Lower leg skin (tissue), 3 donors: ENCODE measurements around the gene LRBA.

Source experiments
- CTCF ChIP-seq, 3 donors: fragments of 450-650 bp; IDR thresholded peaks; one replicate each; pipeline ENCODE4 v1.5.1; 2016; ENCODE audit warnings: antibody characterized with exemption in 3 of 3, mild to moderate bottlenecking in 3 of 3, moderate library complexity in 2 of 3
- POLR2A ChIP-seq, 2 donors: fragments of 450-650 bp; IDR thresholded peaks; one replicate each; pipeline ENCODE4 v1.6.1; 2016 to 2017; ENCODE audit warnings: antibody characterized with exemption in 2 of 2, mild to moderate bottlenecking in 1 of 2, moderate library complexity in 1 of 2

- TF ChIP-seq CTCF (IDR thresholded peaks at IDR 0.05) (no peak), POLR2A (IDR thresholded peaks at IDR 0.05) (no peak)
These were observed 196.4 kb downstream of the LRBA start for GRCh38 chr4:150818661-150819060.
